Measurements from ENCODE around the gene DLG4.

The DLG4 gene

GRCh38 chr17:7141824-7142223 is 77.8 kb downstream of the DLG4 start:
- no peak for FAIRE-seq

- FAIRE-seq, result no peak
Observed at GRCh38 chr17:7139400-7139799, 80.2 kb downstream of the DLG4 start.

GRCh38 chr17:7138800-7139381 is 80.7 kb downstream of the DLG4 start:
- no peak for FAIRE-seq

GRCh38 chr17:7137171-7137943 is 82.3 kb downstream of the DLG4 start:
- no peak for FAIRE-seq
